Smooth muscle cell (in vitro differentiated cells): Measurements from ENCODE around the gene FXYD1. TPM values are rescaled to one million over a fixed set of nuclear protein-coding genes. Genes with fewer than 3 reads are reported as not detected.

ENCODE experiments used
- DNase-seq: peaks from one replicate; lab custom pipeline; 2025; ENCODE audit not compliant: unreplicated experiment; lab: John Stamatoyannopoulos, UW
- H2AFZ ChIP-seq: fragments of 200-600 bp; sonication (generic); 2 replicates; pipeline ENCODE4 v1.6.0; 2016; ENCODE audit warnings: antibody characterized with exemption, low read depth, mild to moderate bottlenecking
- H3F3A ChIP-seq: fragments of 200-600 bp; sonication (generic); 2 replicates; pipeline ENCODE4 v1.6.0; 2017; ENCODE audit warnings: antibody characterized with exemption, low read depth
- H3K27ac ChIP-seq: fragments of 200-600 bp; sonication (generic); 2 replicates; pipeline ENCODE4 v1.5.1; 2016; ENCODE audit warnings: low read depth, mild to moderate bottlenecking
- H3K27me3 ChIP-seq: fragments of 200-600 bp; sonication (generic); 2 replicates; pipeline ENCODE4 v1.6.1; 2016; ENCODE audit warnings: low read depth, mild to moderate bottlenecking
- H3K36me3 ChIP-seq: fragments of 200-600 bp; sonication (generic); 2 replicates; pipeline ENCODE4 v1.5.1; 2016; ENCODE audit warnings: low read depth
- H3K4me1 ChIP-seq: fragments of 200-600 bp; sonication (generic); 2 replicates; pipeline ENCODE4 v1.5.1; 2016; ENCODE audit warnings: low read depth
- H3K4me2 ChIP-seq: fragments of 200-600 bp; sonication (generic); 2 replicates; pipeline ENCODE4 v1.6.0; 2016; ENCODE audit warnings: mild to moderate bottlenecking
- H3K4me3 ChIP-seq: fragments of 200-600 bp; sonication (generic); 2 replicates; pipeline ENCODE4 v1.5.1; 2016; ENCODE audit warnings: mild to moderate bottlenecking
- H3K79me2 ChIP-seq: fragments of 200-600 bp; sonication (generic); 2 replicates; pipeline ENCODE4 v1.6.0; 2016; ENCODE audit warnings: low read depth, mild to moderate bottlenecking
- H3K9ac ChIP-seq: fragments of 200-600 bp; sonication (generic); 2 replicates; pipeline ENCODE4 v1.6.0; 2016; ENCODE audit warnings: low read depth
- H3K9me3 ChIP-seq: fragments of 200-600 bp; sonication (generic); replicated peaks from 2 replicates; pipeline ENCODE4 v1.5.1; 2016; ENCODE audit warnings: low read depth
- H4K20me1 ChIP-seq: fragments of 200-600 bp; sonication (generic); 2 replicates; pipeline ENCODE4 v1.6.0; 2016; ENCODE audit warnings: low read depth
- CTCF ChIP-seq: fragments of 200-600 bp; sonication (generic); IDR thresholded peaks from 2 replicates; pipeline ENCODE4 v1.5.1; 2017; ENCODE audit warnings: borderline replicate concordance, mild to moderate bottlenecking, antibody characterized with exemption; ENCODE audit not compliant: insufficient read depth, poor library complexity, severe bottlenecking
- WGBS: methylation state at CpG from one replicate; pipeline ENCODE4 v1.1.7; 2016; ENCODE audit warnings: low lambda C conversion rate; 5-methylcytosine and 5-hydroxymethylcytosine counted together
- polyA plus RNA-seq: library from polyadenylated mRNA; unstranded; fragments of >200 nt; fragmentation: Nextera tagmentation; extraction: Ambion mirVana; gene quantifications from 2 replicates; pipeline ENCODE4 v1.2.1, GENCODE V29; 2016
- total RNA-seq: library from RNA; depleted of rRNA; stranded (reverse); fragments of >200 nt; gene quantifications from 2 replicates; pipeline ENCODE4 v1.2.3, GENCODE V29; 2014

FXYD1 gene
- total and polyA plus RNA-seq, 2 experiments from 2014 or later, result 2.7 to 3.2 TPM

GRCh38 chr19:35156673-35157014 lies 18.0 kb downstream of the FXYD1 start:
- Histone ChIP-seq H3K4me1 (peaks cover 5% of the 10 kb centered on the region), H3K4me2 (no peak overlapping the region)
- TF ChIP-seq CTCF, result no peak

GRCh38 chr19:35157431-35157830 lies 18.8 kb downstream of the FXYD1 start:
- Histone ChIP-seq H3K4me3 (no peak overlapping the region), H3K36me3 (peaks cover 12% of the 10 kb centered on the region), H3K27ac (no peak overlapping the region), H3K4me1 (peaks cover 5% of the 10 kb centered on the region), H3F3A (no peaks in the 10 kb centered on the region), H3K79me2 (no peaks in the 10 kb centered on the region), H4K20me1 (no peaks in the 10 kb centered on the region), H2AFZ (no peak overlapping the region), H3K27me3 (no peaks in the 10 kb centered on the region), H3K9me3 (no peaks in the 10 kb centered on the region), H3K4me2 (no peak overlapping the region), H3K9ac (no peak overlapping the region)
- TF ChIP-seq CTCF, result no peak
- DNase-seq, result no peak
- WGBS, result 97% methylated on average over 4 of the region's 4 CpGs

More at GRCh38 chr19:35156673-35157014, 18.0 kb downstream of the FXYD1 start:
- no peaks in the 10 kb centered on the region for H3K79me2 ChIP-seq
- H3K27me3 ChIP-seq, result no peaks in the 10 kb centered on the region
- H3K9me3 ChIP-seq, result no peaks in the 10 kb centered on the region
- peaks cover 4% of the 10 kb centered on the region for H3K36me3 ChIP-seq
- H3F3A ChIP-seq, result no peaks in the 10 kb centered on the region
- no peak overlapping the region for H3K9ac ChIP-seq
- DNase-seq, result no peak
- H3K4me3 ChIP-seq, result no peak overlapping the region
- H2AFZ ChIP-seq, result no peak overlapping the region
- WGBS, result 84% methylated on average over 7 of the region's 7 CpGs
- no peak overlapping the region for H3K27ac ChIP-seq
- no peaks in the 10 kb centered on the region for H4K20me1 ChIP-seq

GRCh38 chr19:35159606-35160005 lies 21.0 kb downstream of the FXYD1 start:
- peaks cover 28% of the 10 kb centered on the region for H3K36me3 ChIP-seq
- H3K4me2 ChIP-seq, result no peak overlapping the region
- no peaks in the 10 kb centered on the region for H3K27me3 ChIP-seq
- no peak for TF ChIP-seq CTCF
- WGBS, result 90% methylated on average over 8 of the region's 8 CpGs
- no peak for DNase-seq
- peaks cover 5% of the 10 kb centered on the region for H3K9me3 ChIP-seq
- H3K79me2 ChIP-seq, result no peaks in the 10 kb centered on the region
- no peaks in the 10 kb centered on the region for H3F3A ChIP-seq
- H3K4me1 ChIP-seq, result peaks cover 5% of the 10 kb centered on the region
- H3K9ac ChIP-seq, result no peak overlapping the region
- no peak overlapping the region for H3K27ac ChIP-seq
- H2AFZ ChIP-seq, result no peak overlapping the region
- no peak overlapping the region for H3K4me3 ChIP-seq
- no peaks in the 10 kb centered on the region for H4K20me1 ChIP-seq

GRCh38 chr19:35160629-35161433 lies 22.2 kb downstream of the FXYD1 start:
- Histone ChIP-seq H3K27ac (no peak overlapping the region), H2AFZ (no peak overlapping the region), H3K4me2 (no peak overlapping the region), H4K20me1 (no peaks in the 10 kb centered on the region), H3K4me1 (no peaks in the 10 kb centered on the region), H3K4me3 (no peak overlapping the region), H3K36me3 (peaks cover 41% of the 10 kb centered on the region), H3K79me2 (no peaks in the 10 kb centered on the region), H3K9me3 (peaks cover 9% of the 10 kb centered on the region), H3K9ac (no peak overlapping the region), H3F3A (no peaks in the 10 kb centered on the region), H3K27me3 (no peaks in the 10 kb centered on the region)
- DNase-seq, result no peak
- no peak for TF ChIP-seq CTCF
- WGBS, result 96% methylated on average over 9 of the region's 9 CpGs
